GM12891 (cell line): Measurements from ENCODE around the gene ASB16.
A peak's percentile ranks its signal among the peaks of the same experiment; 100 is the strongest.

Experiments
- POLR2A ChIP-seq: IDR thresholded peaks from 2 replicates; pipeline ENCODE4 v1.6.1; 2011; ENCODE audit warnings: low read depth, low read length, control low read depth
- POLR2AphosphoS5 ChIP-seq: IDR thresholded peaks from 2 replicates; pipeline ENCODE4 v1.6.1; 2011; ENCODE audit warnings: low read depth, low read length, control low read depth
- SPI1 ChIP-seq: IDR thresholded peaks from 2 replicates; pipeline ENCODE4 v1.6.1; 2011; ENCODE audit warnings: low read depth, low read length, control low read depth
- TAF1 ChIP-seq: IDR thresholded peaks from 2 replicates; pipeline ENCODE4 v1.6.1; 2011; ENCODE audit warnings: low read depth, low read length, control low read depth

DNA sequence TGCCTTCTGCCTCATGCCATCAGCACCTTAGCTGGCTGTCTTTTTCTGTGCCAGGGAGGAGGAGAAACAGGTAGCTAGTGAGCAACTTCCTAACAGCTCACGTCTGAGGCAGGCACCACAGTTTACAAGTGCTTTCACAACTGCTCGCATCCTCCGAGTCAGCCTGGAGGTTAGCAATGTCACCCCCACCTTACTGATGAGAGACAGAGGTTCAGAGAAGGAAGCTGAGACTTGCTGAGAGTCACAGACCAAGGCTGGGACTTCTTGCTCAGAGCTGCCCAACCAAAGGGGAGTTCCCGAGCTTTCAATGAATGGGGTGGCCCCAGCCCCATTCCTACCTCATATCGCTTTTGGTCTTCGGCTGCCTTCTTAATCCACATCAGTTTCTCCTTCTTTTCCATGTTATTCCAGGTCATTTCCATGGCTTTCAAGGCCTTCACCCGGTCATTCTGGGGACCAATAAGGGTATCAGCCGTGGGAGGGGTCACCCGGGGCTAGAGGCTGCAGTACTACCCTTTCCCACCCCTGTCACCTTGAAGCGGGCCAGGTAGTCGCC is 39.4 kb downstream of the ASB16 start:
- TF ChIP-seq POLR2A (peak; percentile 68), TAF1 (no peak; the same call in 1 of the 2 replicates), POLR2AphosphoS5 (no peak; the same call in 1 of the 2 replicates), SPI1 (no peak)
